NCI-H1092 treated with DMSO at 0.1 percent for 48 hours (cell line): ENCODE measurements around the gene PPM1L.

Experiments used
- DNase-seq: peaks from one replicate; lab custom pipeline; 2025; lab: John Stamatoyannopoulos, UW

Gene PPM1L

GRCh38 chr3:160809453-160809852 is 53.4 kb downstream of the PPM1L start:
- DNase-seq = no peak

- no peak for DNase-seq
These were observed 54.6 kb downstream of the PPM1L start for GRCh38 chr3:160810362-160811236.

GRCh38 chr3:160811237-160811548 is 55.2 kb downstream of the PPM1L start:
- DNase-seq = no peak

GRCh38 chr3:160812304-160812703 is 56.3 kb downstream of the PPM1L start:
- no peak for DNase-seq

GRCh38 chr3:160815280-160815679 is 59.2 kb downstream of the PPM1L start:
- DNase-seq = no peak

- DNase-seq = no peak
These were observed 64.0 kb downstream of the PPM1L start for GRCh38 chr3:160820022-160820421.

- no peak for DNase-seq
These were observed 64.4 kb downstream of the PPM1L start for GRCh38 chr3:160820430-160820829.

- DNase-seq = no peak
These were observed 66.9 kb downstream of the PPM1L start for GRCh38 chr3:160822936-160823335.

GRCh38 chr3:160825311-160825800 is 69.3 kb downstream of the PPM1L start:
- DNase-seq = no peak

GRCh38 chr3:160826408-160826807 is 70.4 kb downstream of the PPM1L start:
- DNase-seq = no peak

GRCh38 chr3:160826991-160827390 is 71.0 kb downstream of the PPM1L start:
- no peak for DNase-seq

- DNase-seq = no peak
These were observed 71.5 kb downstream of the PPM1L start for GRCh38 chr3:160827516-160827915.

- DNase-seq = no peak
These were observed 72.8 kb downstream of the PPM1L start for GRCh38 chr3:160828880-160829279.

GRCh38 chr3:160829486-160830009 is 73.5 kb downstream of the PPM1L start:
- DNase-seq = no peak

- no peak for DNase-seq
These were observed 74.8 kb downstream of the PPM1L start for GRCh38 chr3:160830796-160831195.

GRCh38 chr3:160831401-160831800 is 75.4 kb downstream of the PPM1L start:
- no peak for DNase-seq

- no peak for DNase-seq
These were observed 81.5 kb downstream of the PPM1L start for GRCh38 chr3:160837394-160837980.

- no peak for DNase-seq
These were observed 84.6 kb downstream of the PPM1L start for GRCh38 chr3:160840590-160840989.

GRCh38 chr3:160841455-160841854 is 85.4 kb downstream of the PPM1L start:
- DNase-seq = no peak

- DNase-seq = no peak
These were observed 86.3 kb downstream of the PPM1L start for GRCh38 chr3:160842021-160843005.

GRCh38 chr3:160851629-160852210 is 95.7 kb downstream of the PPM1L start:
- no peak for DNase-seq

- no peak for DNase-seq
These were observed 96.8 kb downstream of the PPM1L start for GRCh38 chr3:160852856-160853255.
